ENCODE data around the gene SAMD4A. TPM values are rescaled to one million over a fixed set of nuclear protein-coding genes. Genes with fewer than 3 reads are reported as not detected.
A peak's percentile ranks its signal among the peaks of the same experiment; 100 is the strongest.

The SAMD4A gene
- 14.4 and 17.8 TPM in 2 replicates for total RNA-seq (2014; rRNA removed; shearing (Covaris generic))

- DNase-seq (ENCODE audit: low read depth): peak; percentile 92
Measured at GRCh38 chr14:54566410-54567223, at the start of gene SAMD4A. SAMD4A (plus strand) TSS chr14:54567128; CDS start chr14:54567917, 789 bp downstream.

- DNase-seq (ENCODE audit: low read depth): no peak
Measured at GRCh38 chr14:54524410-54524809, 42.5 kb upstream of the SAMD4A start.

- no peak for DNase-seq (ENCODE audit: low read depth)
Measured at GRCh38 chr14:54528973-54529372, 38.0 kb upstream of the SAMD4A start.

GRCh38 chr14:54529811-54530210, 37.1 kb upstream of the SAMD4A start:
- DNase-seq (ENCODE audit: low read depth): peak; percentile 49

- DNase-seq (ENCODE audit: low read depth): no peak
Measured at GRCh38 chr14:54532111-54533012, 34.6 kb upstream of the SAMD4A start.

- DNase-seq (ENCODE audit: low read depth): no peak
Measured at GRCh38 chr14:54533100-54533499, 33.8 kb upstream of the SAMD4A start.

- no peak for DNase-seq (ENCODE audit: low read depth)
Measured at GRCh38 chr14:54535126-54535525, 31.8 kb upstream of the SAMD4A start.

- no peak for DNase-seq (ENCODE audit: low read depth)
Measured at GRCh38 chr14:54535646-54536045, 31.3 kb upstream of the SAMD4A start.

- no peak for DNase-seq (ENCODE audit: low read depth)
Measured at GRCh38 chr14:54537651-54538050, 29.3 kb upstream of the SAMD4A start.

GRCh38 chr14:54538055-54538454, 28.9 kb upstream of the SAMD4A start:
- no peak for DNase-seq (ENCODE audit: low read depth)

GRCh38 chr14:54547583-54547982, 19.3 kb upstream of the SAMD4A start:
- no peak for DNase-seq (ENCODE audit: low read depth)

- DNase-seq (ENCODE audit: low read depth): no peak
Measured at GRCh38 chr14:54548491-54548890, 18.4 kb upstream of the SAMD4A start.

GRCh38 chr14:54549862-54550261, 17.1 kb upstream of the SAMD4A start:
- no peak for DNase-seq (ENCODE audit: low read depth)

- no peak for DNase-seq (ENCODE audit: low read depth)
Measured at GRCh38 chr14:54550514-54550913, 16.4 kb upstream of the SAMD4A start.

GRCh38 chr14:54554401-54554800, 12.5 kb upstream of the SAMD4A start:
- no peak for DNase-seq (ENCODE audit: low read depth)

- no peak for DNase-seq (ENCODE audit: low read depth)
Measured at GRCh38 chr14:54555651-54556050, 11.3 kb upstream of the SAMD4A start.

- no peak for DNase-seq (ENCODE audit: low read depth)
Measured at GRCh38 chr14:54556535-54556934, 10.4 kb upstream of the SAMD4A start.

GRCh38 chr14:54562334-54562733, 4.6 kb upstream of the SAMD4A start:
- no peak for DNase-seq (ENCODE audit: low read depth)

- peak; percentile 25 for DNase-seq (ENCODE audit: low read depth)
Measured at GRCh38 chr14:54564071-54564867, 2.7 kb upstream of the SAMD4A start.

GRCh38 chr14:54564868-54565784, 1.8 kb upstream of the SAMD4A start:
- DNase-seq (ENCODE audit: low read depth): peak; percentile 75

All from Daoy (cell line).